ENCODE measurements around the gene MEDAG.

GRCh38 chr13:30928978-30929377 lies 22.9 kb downstream of the MEDAG start:
- no peak for TF ChIP-seq EZH2 (IDR thresholded peaks at IDR 0.05; ENCODE audit: borderline replicate concordance, low read depth, low read length, poor library complexity, severe bottlenecking)
- TF ChIP-seq CTCF (conservative IDR thresholded peaks at IDR 0.05; ENCODE audit: low read depth, low read length), result no peak

All from A673 (cell line).